ENCODE results near the gene ZNF362. TPM values are rescaled to one million over a fixed set of nuclear protein-coding genes. Genes with fewer than 3 reads are reported as not detected.

ZNF362 gene
- 13.7 and 17.1 TPM in 2 replicates for polyA plus RNA-seq (2012; rRNA removed)
- 5.4 and 10.2 TPM in 2 replicates for polyA plus RNA-seq (2012; cell fraction: cytosol; rRNA removed)
- 19.2 and 37.2 TPM in 2 replicates for polyA plus RNA-seq (2012; cell fraction: nucleus; rRNA removed)

- DNase-seq, result no peak
- no peaks in the 10 kb centered on the region for H3K9me2 ChIP-seq
Measured at GRCh38 chr1:33256471-33257206, at the start of gene ZNF362. Gene ZNF362, plus strand, starts transcription at chr1:33256492. Its CDS starts 14,083 bp downstream, at chr1:33270575.

GRCh38 chr1:33211972-33212371, 44.3 kb upstream of the ZNF362 start:
- no peaks in the 10 kb centered on the region for H3K36me3 ChIP-seq (replicated peaks in 1 of 2; ENCODE audit: control insufficient read depth in 1 of 2, insufficient read depth in 2 of 2, low read length in 1 of 2)
- no peak overlapping the region for H3K4me2 ChIP-seq
- no peak overlapping the region for H3K4me3 ChIP-seq (ENCODE audit: low read depth in 2 of 2, low read length in 1 of 2)
- no peaks in the 10 kb centered on the region; the same call in 1 of the 2 replicates for H3K27me3 ChIP-seq (ENCODE audit: insufficient read depth)
- CTCF ChIA-PET, result no interaction called here
- POLR2A ChIA-PET, result no interaction called here
- no peak overlapping the region for H3K27ac ChIP-seq (ENCODE audit: low read depth in 2 of 2, low read length in 1 of 2)
- no peaks in the 10 kb centered on the region for H3K9me3 ChIP-seq
- no peaks in the 10 kb centered on the region for H3K9me2 ChIP-seq
- no peaks in the 10 kb centered on the region for H3K4me1 ChIP-seq (ENCODE audit: control insufficient read depth in 1 of 2, insufficient read depth in 2 of 2, low read depth in 1 of 2, low read length in 1 of 2)
- no peak overlapping the region for H2AFZ ChIP-seq (ENCODE audit: low read depth)
- WGBS (ENCODE audit: low lambda C conversion rate), result 61% methylated on average over 3 of the region's 3 CpGs
- no peak overlapping the region for H3K9ac ChIP-seq
- no peaks in the 10 kb centered on the region for H3F3A ChIP-seq (replicated peaks; ENCODE audit: insufficient read depth)
- no peaks in the 10 kb centered on the region for H3K79me2 ChIP-seq (ENCODE audit: insufficient read depth)
- no peaks in the 10 kb centered on the region for H4K20me1 ChIP-seq (ENCODE audit: insufficient read depth)
- no peak for DNase-seq
- TF ChIP-seq TAF1 (IDR thresholded peaks at IDR 0.05; ENCODE audit: borderline replicate concordance, low read depth, low read length), result no peak
- no peak for TF ChIP-seq TEAD4 (IDR thresholded peaks at IDR 0.05; ENCODE audit: borderline replicate concordance, insufficient read depth)
- no peak for TF ChIP-seq YY1 (IDR thresholded peaks at IDR 0.05; ENCODE audit: low read depth)
- no peak for TF ChIP-seq TCF12 (IDR thresholded peaks at IDR 0.05)
- no peak for TF ChIP-seq JUND (IDR thresholded peaks at IDR 0.05)
- TF ChIP-seq FOSL2 (IDR thresholded peaks at IDR 0.05; ENCODE audit: borderline replicate concordance, low read depth), result no peak
- no peak for TF ChIP-seq MAX (IDR thresholded peaks at IDR 0.05; ENCODE audit: low read depth)
- TF ChIP-seq CHD2 (IDR thresholded peaks at IDR 0.05; ENCODE audit: low read length, partially characterized antibody), result no peak
- no peak for TF ChIP-seq USF1 (IDR thresholded peaks at IDR 0.05; ENCODE audit: borderline replicate concordance, low read depth)
- no peak for TF ChIP-seq IRF3 (IDR thresholded peaks at IDR 0.05; ENCODE audit: low read depth, low read length)
- TF ChIP-seq MEF2A (IDR thresholded peaks at IDR 0.05; ENCODE audit: borderline replicate concordance, low read depth), result no peak
- TF ChIP-seq ELF1 (IDR thresholded peaks at IDR 0.05), result no peak
- no peak for TF ChIP-seq NFIC (IDR thresholded peaks at IDR 0.05; ENCODE audit: borderline replicate concordance)
- no peak for TF ChIP-seq SMC3 (IDR thresholded peaks at IDR 0.05; ENCODE audit: low read depth, low read length)
- no peak for TF ChIP-seq RCOR1 (IDR thresholded peaks at IDR 0.05; ENCODE audit: low read length)

More at GRCh38 chr1:33256471-33257206, at the start of gene ZNF362:
- CTCF ChIA-PET, result interaction anchor here (0.7 to 1.8 kb wide), 4 partner anchors 25 to 113 kb away, joined by 3 to 6 read pairs (median 4); no protein-coding TSS in a partner anchor
- Histone ChIP-seq H3K27ac (ENCODE audit: low read depth in 2 of 2, low read length in 1 of 2) (peak within 1 kb of the TSS; percentile 84 to 94), H3K36me3 (replicated peaks in 1 of 2; ENCODE audit: control insufficient read depth in 1 of 2, insufficient read depth in 2 of 2, low read length in 1 of 2) (no peaks in the 10 kb centered on the region), H3K4me2 (peak within 1 kb of the TSS; percentile 98), H3K9ac (peak within 1 kb of the TSS; percentile 85), H3K9me3 (no peaks in the 10 kb centered on the region), H2AFZ (ENCODE audit: low read depth) (peak within 1 kb of the TSS; percentile 76), H3K27me3 (ENCODE audit: insufficient read depth) (no peaks in the 10 kb centered on the region), H3K4me1 (ENCODE audit: control insufficient read depth in 1 of 2, insufficient read depth in 2 of 2, low read depth in 1 of 2, low read length in 1 of 2) (peaks cover 16 to 43% of the 10 kb centered on the region in 2 experiments; a peak in 3 of 4 replicates), H3K79me2 (ENCODE audit: insufficient read depth) (peaks cover 48% of the 10 kb centered on the region), H3F3A (replicated peaks; ENCODE audit: insufficient read depth) (peaks cover 9% of the 10 kb centered on the region), H3K4me3 (ENCODE audit: low read depth in 2 of 2, low read length in 1 of 2) (peak within 1 kb of the TSS; percentile 73 to 86), H4K20me1 (ENCODE audit: insufficient read depth) (peaks cover 17% of the 10 kb centered on the region)
- POLR2A ChIA-PET, result interaction anchor here (0.8 to 1.2 kb wide), 2 partner anchors 115 to 129 kb away, joined by 3 read pairs; no protein-coding TSS in a partner anchor
- TF ChIP-seq YY1 (IDR thresholded peaks at IDR 0.05; ENCODE audit: low read depth), result peak; percentile 89
- TF ChIP-seq CHD2 (IDR thresholded peaks at IDR 0.05; ENCODE audit: low read length, partially characterized antibody), result no peak
- TF ChIP-seq SIN3A (IDR thresholded peaks at IDR 0.05; ENCODE audit: borderline replicate concordance, low read depth, low read length), result 0 out of 2 replicates have a peak, but pooled peaks have one; percentile 55
- peak; percentile 67 for TF ChIP-seq GABPA (IDR thresholded peaks at IDR 0.05; ENCODE audit: low read depth)
- no peak for TF ChIP-seq FOSL2 (IDR thresholded peaks at IDR 0.05; ENCODE audit: borderline replicate concordance, low read depth)
- TF ChIP-seq MAX (IDR thresholded peaks at IDR 0.05; ENCODE audit: low read depth), result peak; percentile 13
- no peak for TF ChIP-seq TCF12 (IDR thresholded peaks at IDR 0.05)
- peak; percentile 58; the same call in 1 of the 2 replicates for TF ChIP-seq TAF1 (IDR thresholded peaks at IDR 0.05; ENCODE audit: borderline replicate concordance, low read depth, low read length)
- TF ChIP-seq JUND (IDR thresholded peaks at IDR 0.05), result no peak
- no peak for TF ChIP-seq ZBTB33 (IDR thresholded peaks at IDR 0.05; ENCODE audit: borderline replicate concordance, low read depth)
- no peak for TF ChIP-seq FOXJ3 (CRISPR knock-in tag; IDR thresholded peaks at IDR 0.05)
- 1% methylated on average over 33 of the region's 88 CpGs for WGBS (ENCODE audit: low lambda C conversion rate)

Data from SK-N-SH (cell line).